ENCODE measurements around the gene PXMP2. TPM values are rescaled to one million over a fixed set of nuclear protein-coding genes. Genes with fewer than 3 reads are reported as not detected.

PXMP2 gene
- polyA plus RNA-seq, 2 of the 4 experiments (the other 2 are of a cell fraction) = 18.7 to 21.3 TPM

DNA sequence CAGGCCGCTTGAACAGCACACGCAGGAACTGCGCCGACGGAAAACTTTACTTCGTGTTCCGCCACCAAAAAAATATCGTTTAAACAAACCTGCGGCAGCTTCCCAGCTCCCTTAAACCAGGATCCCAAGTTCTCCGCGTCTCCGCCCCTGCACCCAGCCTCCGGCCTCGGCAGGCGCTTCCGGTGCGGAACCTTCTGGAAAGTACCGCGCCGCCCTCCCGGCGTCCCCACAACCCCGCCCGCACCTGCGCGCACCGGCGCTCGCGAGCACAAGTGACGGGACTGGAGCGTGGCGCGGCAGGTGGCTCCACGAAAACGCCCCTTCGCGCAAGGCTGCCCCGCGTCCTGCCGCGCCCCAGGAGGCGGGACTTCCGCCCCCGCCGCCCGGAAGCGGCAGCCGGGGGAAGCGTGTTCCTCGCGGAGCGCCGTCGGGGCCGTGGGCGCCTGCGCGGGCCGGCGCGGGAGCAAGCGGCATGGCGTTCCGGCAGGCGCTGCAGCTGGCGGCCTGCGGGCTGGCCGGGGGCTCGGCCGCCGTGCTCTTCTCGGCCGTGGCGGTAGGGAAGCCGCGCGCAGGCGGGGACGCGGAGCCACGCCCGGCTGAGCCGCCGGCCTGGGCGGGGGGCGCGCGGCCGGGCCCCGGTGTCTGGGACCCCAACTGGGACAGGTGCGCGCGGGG is 23.2 kb downstream of the PXMP2 start, which contains the start of gene PGAM5 (continued):
- no peak for TF ChIP-seq NPAS2 (CRISPR knock-in tag; IDR thresholded peaks at IDR 0.05; ENCODE audit: borderline replicate concordance)
- no peak for TF ChIP-seq HOXB5 (CRISPR knock-in tag; IDR thresholded peaks at IDR 0.05)
- peak; percentile 96 for TF ChIP-seq POLR2A (IDR thresholded peaks at IDR 0.05; ENCODE audit: low read length)
- TF ChIP-seq MAFK (IDR thresholded peaks at IDR 0.05; ENCODE audit: partially characterized antibody) = no peak
- TF ChIP-seq EP300 (IDR thresholded peaks at IDR 0.05) = no peak
- no peak for TF ChIP-seq ESRRA (IDR thresholded peaks at IDR 0.05; ENCODE audit: borderline replicate concordance, low read length)

DNA sequence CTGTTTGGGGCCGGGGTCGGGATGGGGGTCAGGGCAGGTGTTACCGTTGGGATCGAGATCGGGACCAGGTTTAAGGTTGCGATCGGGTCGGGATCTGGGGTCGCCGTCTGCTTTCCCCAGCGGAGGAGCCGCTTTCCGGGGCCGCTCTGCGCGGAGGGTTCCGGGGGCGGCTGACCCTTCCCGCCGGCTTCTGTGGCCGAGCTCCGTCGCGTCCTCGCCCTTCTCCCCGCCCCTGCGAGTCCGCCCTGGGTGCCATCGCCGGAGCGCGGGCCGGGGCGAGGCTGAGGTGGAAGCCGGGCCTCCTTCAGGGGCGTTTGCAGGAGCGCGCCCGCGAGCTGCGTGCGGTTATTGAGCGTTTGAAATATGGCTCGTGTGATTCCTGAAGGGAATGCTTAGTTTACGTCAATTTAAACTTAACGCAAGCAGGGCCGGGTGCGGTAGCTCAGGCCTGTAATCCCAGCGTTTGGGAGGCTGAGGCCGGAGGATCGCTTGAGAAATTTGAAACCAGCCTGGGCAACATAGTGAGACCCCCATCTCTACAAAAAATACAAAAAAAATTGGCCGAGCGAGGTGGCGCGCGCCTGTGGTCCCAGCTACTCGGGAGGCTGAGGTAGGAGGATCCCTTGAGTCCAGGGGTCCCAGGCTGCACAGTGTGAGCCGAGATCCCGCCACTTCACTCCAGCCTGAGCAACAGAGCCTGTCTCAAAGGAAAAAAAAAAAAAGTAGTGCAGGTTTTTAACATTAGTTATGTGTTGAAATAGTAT is 23.9 kb downstream of the PXMP2 start:
- H3K9me3 ChIP-seq = peaks cover 9% of the 10 kb centered on the region; the same call in 2 of the 3 replicates
- no peak for DNase-seq (ENCODE audit: low read depth in 1 of 2, low spot score in 1 of 2)
- TF ChIP-seq, protein P1, sequence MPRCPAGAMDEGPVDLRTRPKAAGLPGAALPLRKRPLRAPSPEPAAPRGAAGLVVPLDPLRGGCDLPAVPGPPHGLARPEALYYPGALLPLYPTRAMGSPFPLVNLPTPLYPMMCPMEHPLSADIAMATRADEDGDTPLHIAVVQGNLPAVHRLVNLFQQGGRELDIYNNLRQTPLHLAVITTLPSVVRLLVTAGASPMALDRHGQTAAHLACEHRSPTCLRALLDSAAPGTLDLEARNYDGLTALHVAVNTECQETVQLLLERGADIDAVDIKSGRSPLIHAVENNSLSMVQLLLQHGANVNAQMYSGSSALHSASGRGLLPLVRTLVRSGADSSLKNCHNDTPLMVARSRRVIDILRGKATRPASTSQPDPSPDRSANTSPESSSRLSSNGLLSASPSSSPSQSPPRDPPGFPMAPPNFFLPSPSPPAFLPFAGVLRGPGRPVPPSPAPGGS (IDR thresholded peaks at IDR 0.05) = peak; percentile 1; the same call in 1 of the 3 replicates
- TF ChIP-seq E2F6 (IDR thresholded peaks at IDR 0.05; ENCODE audit: borderline replicate concordance, low read depth) = peak; percentile 54
- TF ChIP-seq EHF (CRISPR knock-in tag; IDR thresholded peaks at IDR 0.05) = no peak
- FAIRE-seq = no peak
- peak overlapping the region; percentile 82 for H3K4me2 ChIP-seq
- POLR2A ChIA-PET = interaction anchor here (1.1 kb wide), 1 partner anchor 9 kb away, joined by 3 read pairs; no protein-coding TSS in a partner anchor
- CTCF ChIA-PET = interaction anchor here (1.5 kb wide), 1 partner anchor 8 kb away, joined by 3 read pairs; no protein-coding TSS in a partner anchor
- peak overlapping the region; percentile 93 for H3K4me3 ChIP-seq
- WGBS (ENCODE audit: missing lambda C conversion rate) = 18% methylated on average over 24 of the region's 59 CpGs
- H3K4me1 ChIP-seq = no peaks in the 10 kb centered on the region
- H3K27ac ChIP-seq = peak overlapping the region; percentile 92 to 95
- ATAC-seq = peak; percentile 18 to 49

DNA sequence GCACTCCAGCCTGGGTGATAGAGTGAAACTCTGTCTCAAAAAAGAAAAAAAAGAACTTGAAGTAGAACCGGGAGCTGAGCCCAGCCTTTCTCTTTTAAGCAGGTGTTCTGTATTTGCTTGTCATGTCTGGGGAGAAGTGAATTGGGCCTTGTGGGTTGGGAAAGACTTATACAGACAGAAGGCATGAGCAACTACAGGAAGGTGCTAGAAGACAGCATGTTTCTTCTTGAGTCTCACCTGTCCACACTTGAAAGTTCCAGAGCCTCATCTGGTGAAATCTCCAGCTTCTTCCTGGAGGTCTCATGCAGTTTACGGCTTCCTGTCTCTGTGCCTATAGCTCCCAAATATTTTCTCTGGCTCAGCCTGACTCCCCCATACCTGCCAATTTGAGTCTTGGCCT is 25.7 kb downstream of the PXMP2 start:
- ChIA-PET POLR2A (no interaction called here), CTCF (interaction anchor here (0.7 kb wide), 1 partner anchor 10 kb away, joined by 3 read pairs; no protein-coding TSS in a partner anchor)
- H3K4me1 ChIP-seq = no peaks in the 10 kb centered on the region
- 0 out of 3 replicates have a peak, but pooled peaks cover 2% of the 10 kb centered on the region for H3K9me3 ChIP-seq
- 96% methylated on average over 2 of the region's 2 CpGs for WGBS (ENCODE audit: missing lambda C conversion rate)
- no peak overlapping the region for H3K4me2 ChIP-seq
- no peak overlapping the region for H3K4me3 ChIP-seq
- no peak for FAIRE-seq
- ATAC-seq = no peak
- no peak for TF ChIP-seq ZFP36 (IDR thresholded peaks at IDR 0.05; ENCODE audit: borderline replicate concordance, partially characterized antibody)
- TF ChIP-seq RCOR1 (IDR thresholded peaks at IDR 0.05; ENCODE audit: low read depth, low read length) = no peak
- no peak for TF ChIP-seq NR3C1 (IDR thresholded peaks at IDR 0.05)
- TF ChIP-seq ATOH8 (CRISPR knock-in tag; IDR thresholded peaks at IDR 0.05; ENCODE audit: low read depth) = no peak
- TF ChIP-seq, protein P1 (IDR thresholded peaks at IDR 0.05) = no peak
- TF ChIP-seq RARB (CRISPR knock-in tag; IDR thresholded peaks at IDR 0.05) = no peak
- no peak for TF ChIP-seq CBX8 (IDR thresholded peaks at IDR 0.05)
- no peak for TF ChIP-seq BHLHE40 (IDR thresholded peaks at IDR 0.05; ENCODE audit: low read depth, low read length)
- TF ChIP-seq HOXA7 (CRISPR knock-in tag; IDR thresholded peaks at IDR 0.05) = no peak
- TF ChIP-seq RNF2 (IDR thresholded peaks at IDR 0.05; ENCODE audit: borderline replicate concordance, low read depth) = no peak
- TF ChIP-seq EP300 (IDR thresholded peaks at IDR 0.05) = no peak
- no peak for TF ChIP-seq MAZ (IDR thresholded peaks at IDR 0.05; ENCODE audit: borderline replicate concordance, low read depth, low read length)
- TF ChIP-seq CBX2 (IDR thresholded peaks at IDR 0.05; ENCODE audit: borderline replicate concordance, low read depth) = no peak
- no peak for TF ChIP-seq MYC (IDR thresholded peaks at IDR 0.05; ENCODE audit: borderline replicate concordance, low read length)
- TF ChIP-seq SREBF2 (IDR thresholded peaks at IDR 0.05) = no peak
- no peak for TF ChIP-seq PBX3 (IDR thresholded peaks at IDR 0.05)
- no peak overlapping the region for H3K27ac ChIP-seq
- DNase-seq (ENCODE audit: low read depth in 1 of 2, low spot score in 1 of 2) = no peak
